ENCODE data around the gene PRMT9.

Gene PRMT9

GRCh38 chr4:147683717-147684700, at the start of gene PRMT9:
Gene PRMT9 (minus strand): TSS chr4:147684163. CDS start chr4:147683987, 176 bp downstream.
- DNase-seq: peak; percentile 81

- no peak for DNase-seq
These were observed 48.7 kb upstream of the PRMT9 start for GRCh38 chr4:147732518-147733235.

DNA sequence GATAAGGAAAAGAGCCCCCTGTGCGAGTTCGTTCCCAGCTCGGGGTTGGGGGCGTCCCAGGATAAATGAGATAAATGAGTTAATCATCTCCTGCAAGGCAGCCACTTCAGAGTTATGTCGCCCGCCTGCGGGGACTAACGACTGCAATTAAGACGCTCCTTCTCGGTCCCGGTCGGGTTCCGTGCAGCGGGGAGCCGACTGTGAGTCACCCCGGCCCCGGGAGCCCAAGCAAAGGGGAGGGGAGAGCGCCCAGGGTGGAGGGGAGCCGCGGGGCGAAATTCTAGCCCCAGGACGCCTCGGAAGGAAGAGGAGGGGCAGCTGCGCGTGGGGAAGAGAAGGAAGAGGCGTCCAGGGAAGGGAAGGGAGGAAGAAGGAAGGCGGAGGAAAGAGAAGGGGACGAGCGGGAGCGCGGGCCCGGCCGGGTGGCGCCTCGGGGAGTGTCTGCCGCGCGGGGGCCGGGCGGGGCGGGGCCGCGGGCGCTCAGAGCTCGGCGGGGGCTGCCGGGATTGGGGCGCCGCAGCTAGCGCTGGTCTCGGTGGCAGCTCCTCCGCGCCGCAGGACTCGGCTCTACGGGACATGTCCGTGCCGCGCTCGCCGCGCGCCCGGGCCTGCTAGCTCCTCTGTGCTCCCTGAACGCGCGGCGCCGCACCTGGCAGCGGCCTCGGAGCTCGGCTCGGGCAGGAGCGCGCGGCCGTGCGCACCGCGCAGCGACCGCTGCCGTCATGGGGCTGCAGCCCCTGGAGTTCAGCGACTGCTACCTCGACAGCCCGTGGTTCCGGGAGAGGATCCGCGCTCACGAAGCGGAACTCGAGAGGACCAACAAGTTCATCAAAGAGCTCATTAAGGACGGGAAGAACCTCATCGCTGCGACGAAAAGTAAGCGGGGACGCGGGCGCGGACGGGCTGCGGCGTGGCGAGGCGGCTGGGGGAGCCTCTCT, 47.9 kb upstream of the PRMT9 start, which contains the start of gene ARHGAP10:
ARHGAP10 (plus strand) TSS at position 509 of the 938 bp plus-strand sequence; CDS start at position 723, 214 bp downstream.
- peak; percentile 67 for DNase-seq

DNA sequence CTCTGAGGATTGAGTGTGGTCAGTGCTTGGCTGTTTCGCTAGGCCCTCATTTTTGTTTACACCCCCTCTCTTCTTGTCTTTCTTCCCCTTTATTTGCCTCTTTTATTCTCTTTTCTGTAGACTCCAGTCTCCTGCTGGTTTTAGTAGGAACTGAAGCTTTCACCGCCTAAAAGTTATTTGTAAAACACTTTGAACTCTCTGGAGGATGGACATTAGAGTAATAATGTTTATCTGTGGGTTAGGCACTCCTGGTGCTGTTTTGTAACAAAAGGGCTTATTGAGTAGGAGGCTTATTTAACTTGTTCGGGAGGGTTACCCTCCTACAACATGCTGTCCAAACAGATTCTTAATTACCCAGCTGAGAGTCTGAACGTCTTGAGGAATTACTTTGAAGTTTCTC, 46.4 kb upstream of the PRMT9 start:
- no peak for DNase-seq

DNA sequence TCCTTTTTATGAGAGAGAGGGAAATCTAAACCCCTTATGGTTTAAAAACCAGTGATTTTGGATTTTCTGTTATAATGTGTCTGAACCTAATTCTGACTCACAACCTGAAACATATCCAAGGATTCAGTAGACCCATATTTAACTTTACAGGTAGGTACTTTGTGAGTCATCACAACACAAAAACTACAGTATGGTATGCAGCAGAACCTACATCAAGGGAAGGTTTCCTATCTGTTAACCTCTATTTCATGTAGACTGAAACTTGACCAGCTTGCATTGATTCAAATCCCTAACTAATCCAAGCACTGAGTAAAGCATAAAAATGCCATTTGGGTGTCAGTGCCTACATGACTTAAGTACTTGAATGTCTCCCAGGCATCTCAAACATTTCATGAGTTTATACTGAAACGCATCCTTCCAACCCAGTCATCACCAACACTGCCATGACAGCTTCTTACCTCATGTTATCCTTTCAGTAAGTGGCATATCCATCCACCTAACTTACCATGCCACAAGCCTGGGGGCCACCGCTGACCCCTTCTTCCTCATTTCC, 43.6 kb upstream of the PRMT9 start:
- DNase-seq: no peak

- no peak for DNase-seq
These were observed 41.7 kb upstream of the PRMT9 start for GRCh38 chr4:147725673-147726072.

- DNase-seq: no peak
These were observed 40.7 kb upstream of the PRMT9 start for GRCh38 chr4:147724468-147725201.

DNA sequence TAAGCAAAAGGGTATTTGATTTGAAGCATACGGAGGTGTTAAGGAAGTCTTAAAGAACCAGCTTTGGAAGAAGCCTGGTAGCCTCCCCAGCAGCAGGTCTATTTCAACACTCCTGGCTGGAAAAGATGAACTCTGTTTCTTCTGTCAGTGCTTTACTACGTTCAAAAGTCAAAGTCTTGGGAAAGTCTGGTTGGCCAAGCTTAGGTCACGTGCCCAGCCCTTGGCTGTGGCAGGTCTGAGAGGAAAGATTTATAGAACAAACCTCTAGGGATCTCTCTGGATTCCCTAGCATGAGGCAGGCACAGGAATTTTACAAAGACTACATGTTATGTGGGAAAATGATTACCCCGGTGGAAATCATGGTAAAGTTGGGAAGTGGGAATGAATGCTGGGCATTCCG, 39.4 kb upstream of the PRMT9 start:
- no peak for DNase-seq

- no peak for DNase-seq
These were observed 33.9 kb upstream of the PRMT9 start for GRCh38 chr4:147717878-147718277.

DNA sequence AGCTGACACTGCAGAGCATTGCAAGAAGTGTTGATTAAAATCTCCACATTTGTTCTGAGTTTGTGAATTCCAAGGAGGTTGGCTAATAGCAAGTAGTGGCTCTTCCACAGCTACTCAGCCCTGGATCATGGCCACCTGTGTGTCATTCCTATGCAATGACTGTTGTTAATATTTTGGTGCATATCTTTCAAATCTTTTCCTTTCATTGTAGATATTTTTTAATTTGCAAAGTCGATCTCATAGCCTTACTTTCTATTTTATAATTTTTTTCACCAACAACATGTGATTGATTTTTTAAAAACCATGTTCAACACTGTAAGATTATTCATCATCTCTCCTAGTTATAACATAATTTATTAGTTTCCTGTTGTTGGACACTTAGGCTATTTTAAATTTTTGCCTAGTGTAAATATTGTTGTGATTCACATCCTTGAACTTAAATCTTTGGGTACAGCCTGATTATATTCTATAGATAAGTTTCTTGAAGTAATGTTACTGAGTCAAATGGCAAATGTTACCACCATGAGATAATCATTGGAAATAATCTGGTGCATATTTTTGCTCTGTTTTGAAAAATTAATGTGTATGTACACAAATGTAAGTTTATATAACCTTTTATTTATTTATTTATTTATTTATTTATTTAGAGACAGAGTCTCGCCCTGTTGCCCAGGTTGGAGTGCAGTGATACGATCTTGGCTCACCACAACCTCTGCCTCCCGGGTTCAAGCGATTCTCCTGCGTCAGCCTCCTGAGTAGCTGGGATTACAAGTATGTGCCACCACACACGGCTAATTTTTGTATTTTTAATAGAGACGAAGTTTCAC, 30.8 kb upstream of the PRMT9 start:
- no peak for DNase-seq

- no peak for DNase-seq
These were observed 26.0 kb upstream of the PRMT9 start for GRCh38 chr4:147709999-147710398.

GRCh38 chr4:147707892-147708672, 24.1 kb upstream of the PRMT9 start:
- DNase-seq: peak; percentile 68

- no peak for DNase-seq
These were observed 20.9 kb upstream of the PRMT9 start for GRCh38 chr4:147704846-147705245.

DNA sequence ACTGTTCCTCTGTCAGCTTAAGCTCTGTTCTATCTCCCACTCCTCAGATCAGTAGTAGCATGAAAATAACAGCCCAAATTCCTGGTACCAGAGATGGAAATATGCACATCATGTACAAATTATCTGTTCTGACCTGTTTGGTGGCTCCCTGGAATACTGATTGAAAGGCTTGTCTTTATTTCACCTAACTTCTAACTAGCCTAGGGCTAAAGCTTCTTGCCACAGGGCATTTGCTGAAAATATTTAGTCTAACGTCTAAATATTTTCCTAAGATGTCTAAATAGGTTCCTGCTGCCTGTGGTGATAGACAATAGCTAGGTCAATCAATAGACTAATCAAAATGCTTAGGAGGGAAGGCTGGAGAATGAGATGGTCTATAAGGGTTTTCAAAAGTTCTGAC, 12.9 kb upstream of the PRMT9 start:
- no peak for DNase-seq

- no peak for DNase-seq
These were observed 9.3 kb upstream of the PRMT9 start for GRCh38 chr4:147693218-147693617.

GRCh38 chr4:147691820-147692219, 7.9 kb upstream of the PRMT9 start:
- no peak for DNase-seq

GRCh38 chr4:147689067-147689466, 5.1 kb upstream of the PRMT9 start:
- peak; percentile 8 for DNase-seq

GRCh38 chr4:147683188-147683591, 773 bp downstream of the PRMT9 start:
- peak; percentile 10 for DNase-seq

DNA sequence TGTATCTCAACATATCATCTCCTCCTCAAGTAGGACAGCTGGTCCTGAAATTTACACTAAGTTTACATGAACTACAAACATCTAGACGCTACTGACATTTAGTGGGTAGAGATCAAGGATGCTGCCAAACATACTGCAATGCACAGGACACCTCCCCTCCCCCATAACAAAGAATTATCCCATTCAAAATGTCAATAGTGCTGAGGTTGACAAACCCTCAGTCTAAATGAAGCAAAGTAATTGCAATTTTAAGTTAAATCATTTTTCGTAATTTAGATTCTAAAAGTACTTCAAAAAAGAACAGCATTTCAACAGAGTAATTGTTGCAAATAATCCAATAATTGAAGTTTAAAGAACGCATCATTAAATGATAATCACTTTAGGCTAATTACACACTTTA, 1.2 kb downstream of the PRMT9 start:
- no peak for DNase-seq
